SK-N-SH treated with all-trans-retinoic acid at 6 μM for 48 hours (cell line): Measurements from ENCODE around the gene CSH1.
A peak's percentile ranks its signal among the peaks of the same experiment; 100 is the strongest.
"Not testable (repeated sequence)": the region's sequence is repeated elsewhere in the genome, so short reads cannot be mapped to it uniquely, and the experiment has no call there.

ENCODE experiments used
- ATAC-seq: fragments of 200-7000 bp; cut with Tn5 transposase; 3 replicates; pipeline ENCODE4 v1.9.1; 2020; ENCODE audit warnings: mild to moderate bottlenecking, moderate library complexity
- ARNTL ChIP-seq: fragments of 450-650 bp; formaldehyde crosslinking; IDR thresholded peaks from 2 replicates; pipeline ENCODE4 v1.5.0; 2020; ENCODE audit warnings: low read depth, mild to moderate bottlenecking, moderate library complexity, borderline replicate concordance
- BACH2 ChIP-seq: fragments of 250-450 bp; sonication (Bioruptor Pico); IDR thresholded peaks from 2 replicates; pipeline ENCODE4 v1.9.0; 2021; ENCODE audit warnings: mild to moderate bottlenecking, borderline replicate concordance
- CSDC2 ChIP-seq: fragments of 250-450 bp; sonication (Bioruptor Pico); IDR thresholded peaks from 2 replicates; pipeline ENCODE4 v1.5.0; 2020; ENCODE audit warnings: mild to moderate bottlenecking, moderate library complexity
- OSR1 ChIP-seq: fragments of 250-450 bp; sonication (Bioruptor Pico); IDR thresholded peaks from 2 replicates; pipeline ENCODE4 v1.8.0; 2022; ENCODE audit warnings: moderate library complexity, mild to moderate bottlenecking, inconsistent platforms
- PPARA ChIP-seq: fragments of 250-450 bp; sonication (Bioruptor Pico); IDR thresholded peaks from 2 replicates; pipeline ENCODE4 v1.5.0; 2020; ENCODE audit warnings: mild to moderate bottlenecking, borderline replicate concordance
- RARB ChIP-seq: fragments of 250-450 bp; sonication (Bioruptor Pico); IDR thresholded peaks from 2 replicates; pipeline ENCODE4 v1.8.0; 2021; ENCODE audit warnings: mild to moderate bottlenecking, moderate library complexity
- TOX ChIP-seq: fragments of 250-450 bp; sonication (Bioruptor Pico); IDR thresholded peaks from 2 replicates; pipeline ENCODE4 v1.8.0; 2021; ENCODE audit warnings: mild to moderate bottlenecking, moderate library complexity, borderline replicate concordance
- ZFP3 ChIP-seq: fragments of 250-450 bp; sonication (Bioruptor Pico); IDR thresholded peaks from 2 replicates; pipeline ENCODE4 v1.5.0; 2020; ENCODE audit warnings: mild to moderate bottlenecking, moderate library complexity
- ZNF565 ChIP-seq: fragments of 450-650 bp; formaldehyde crosslinking; conservative IDR thresholded peaks from 2 replicates; pipeline ENCODE4 v1.5.0; 2020; ENCODE audit warnings: low read depth, mild to moderate bottlenecking, moderate library complexity
- ZNF70 ChIP-seq: fragments of 450-650 bp; formaldehyde crosslinking; IDR thresholded peaks from 2 replicates; pipeline ENCODE4 v1.5.0; 2020; ENCODE audit warnings: mild to moderate bottlenecking, moderate library complexity
- ZNF8 ChIP-seq: fragments of 450-650 bp; formaldehyde crosslinking; IDR thresholded peaks from 2 replicates; pipeline ENCODE4 v1.5.0; 2020; ENCODE audit warnings: mild to moderate bottlenecking, moderate library complexity
- TF ChIP-seq, protein P1 (sequence below): fragments of 250-450 bp; sonication (Bioruptor Pico); IDR thresholded peaks from 2 replicates; pipeline ENCODE4 v1.8.0; 2020; ENCODE audit warnings: mild to moderate bottlenecking, moderate library complexity, borderline replicate concordance
- TF ChIP-seq, protein P2 (sequence below): fragments of 250-450 bp; sonication (Bioruptor Pico); IDR thresholded peaks from 2 replicates; pipeline ENCODE4 v1.5.1; 2020; ENCODE audit warnings: low read depth, mild to moderate bottlenecking, moderate library complexity

Gene CSH1

DNA sequence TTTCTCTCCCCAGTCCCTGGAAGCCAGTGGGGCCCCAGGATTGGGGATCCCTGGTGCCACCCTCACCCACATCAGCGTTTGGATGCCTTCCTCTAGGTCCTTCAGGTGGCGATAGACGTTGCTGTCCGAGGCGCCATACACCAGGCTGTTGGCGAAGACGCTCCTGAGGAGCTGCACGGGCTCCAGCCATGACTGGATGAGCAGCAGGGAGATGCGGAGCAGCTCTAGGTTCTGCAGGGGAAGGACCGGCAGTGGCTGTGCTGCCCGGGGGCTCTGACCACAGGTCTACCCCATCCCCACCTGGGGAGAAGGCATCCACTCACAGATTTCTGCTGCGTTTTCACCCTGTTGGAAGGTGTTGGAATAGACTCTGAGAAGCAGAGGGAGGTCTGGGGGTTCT, 15.7 kb downstream of the CSH1 start:
- TF ChIP-seq CSDC2 (CRISPR knock-in tag) (no peak), ZNF8 (CRISPR knock-in tag) (no peak), TOX (CRISPR knock-in tag) (no peak), OSR1 (CRISPR knock-in tag) (no peak), PPARA (CRISPR knock-in tag) (no peak), ZNF70 (CRISPR knock-in tag) (no peak), ARNTL (no peak), ZNF565 (CRISPR knock-in tag) (no peak), RARB (CRISPR knock-in tag) (no peak), BACH2 (no peak), ZFP3 (CRISPR knock-in tag) (no peak)
- TF ChIP-seq, protein P1, sequence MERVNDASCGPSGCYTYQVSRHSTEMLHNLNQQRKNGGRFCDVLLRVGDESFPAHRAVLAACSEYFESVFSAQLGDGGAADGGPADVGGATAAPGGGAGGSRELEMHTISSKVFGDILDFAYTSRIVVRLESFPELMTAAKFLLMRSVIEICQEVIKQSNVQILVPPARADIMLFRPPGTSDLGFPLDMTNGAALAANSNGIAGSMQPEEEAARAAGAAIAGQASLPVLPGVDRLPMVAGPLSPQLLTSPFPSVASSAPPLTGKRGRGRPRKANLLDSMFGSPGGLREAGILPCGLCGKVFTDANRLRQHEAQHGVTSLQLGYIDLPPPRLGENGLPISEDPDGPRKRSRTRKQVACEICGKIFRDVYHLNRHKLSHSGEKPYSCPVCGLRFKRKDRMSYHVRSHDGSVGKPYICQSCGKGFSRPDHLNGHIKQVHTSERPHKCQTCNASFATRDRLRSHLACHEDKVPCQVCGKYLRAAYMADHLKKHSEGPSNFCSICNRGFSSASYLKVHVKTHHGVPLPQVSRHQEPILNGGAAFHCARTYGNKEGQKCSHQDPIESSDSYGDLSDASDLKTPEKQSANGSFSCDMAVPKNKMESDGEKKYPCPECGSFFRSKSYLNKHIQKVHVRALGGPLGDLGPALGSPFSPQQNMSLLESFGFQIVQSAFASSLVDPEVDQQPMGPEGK (CRISPR knock-in tag) = no peak
- ATAC-seq = no peak

DNA sequence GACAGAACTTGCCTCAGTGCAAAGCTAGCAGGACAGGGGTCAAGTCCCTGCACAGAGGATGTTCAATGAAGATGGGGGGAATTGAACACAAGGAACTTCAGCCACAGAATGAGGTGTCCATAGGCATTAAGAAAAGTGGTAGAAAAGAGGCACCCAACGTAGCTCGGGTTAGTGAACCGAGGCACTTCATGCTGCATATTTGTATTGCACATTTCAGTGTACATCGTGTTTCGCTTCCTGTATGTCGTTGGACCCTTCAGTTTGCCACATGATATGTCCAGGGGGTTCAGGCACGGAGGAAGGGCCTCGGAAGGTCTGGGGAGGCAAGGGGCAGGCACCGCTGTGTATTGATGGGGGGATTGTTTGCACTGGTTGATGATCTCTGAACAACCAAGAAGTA, 18.0 kb downstream of the CSH1 start:
- ATAC-seq = not testable (repeated sequence)

- not testable (repeated sequence) for ATAC-seq
Measured at GRCh38 chr17:63874693-63875092, 21.7 kb downstream of the CSH1 start.

GRCh38 chr17:63874061-63874626, 22.2 kb downstream of the CSH1 start:
- not testable (repeated sequence) for ATAC-seq

DNA sequence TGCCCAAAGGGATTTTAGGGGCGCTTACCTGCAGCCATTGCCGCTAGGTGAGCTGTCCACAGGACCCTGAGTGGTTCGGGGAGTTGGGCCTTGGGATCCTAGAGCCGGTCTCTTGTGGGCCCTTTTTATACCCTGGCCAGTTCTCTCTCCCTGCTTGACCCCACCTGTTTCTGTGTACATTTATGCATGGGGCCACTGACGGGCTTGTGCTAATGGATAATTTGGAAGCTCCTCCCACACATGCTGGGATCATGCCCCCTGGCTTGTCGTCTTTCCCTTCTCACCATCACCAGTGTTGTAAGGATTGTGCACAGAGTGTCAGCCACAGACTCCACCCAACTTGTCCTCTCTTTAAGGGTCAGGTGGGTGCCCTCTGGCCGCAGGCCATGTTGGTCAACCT, 22.8 kb downstream of the CSH1 start, which contains the start of gene CSH2:
CSH2 (minus strand) TSS at position 101 of the 400 bp plus-strand sequence; CDS start at position 38, 63 bp downstream.
- not testable (repeated sequence) for ATAC-seq

GRCh38 chr17:63871646-63872365, 24.6 kb downstream of the CSH1 start:
- ATAC-seq = not testable (repeated sequence)

DNA sequence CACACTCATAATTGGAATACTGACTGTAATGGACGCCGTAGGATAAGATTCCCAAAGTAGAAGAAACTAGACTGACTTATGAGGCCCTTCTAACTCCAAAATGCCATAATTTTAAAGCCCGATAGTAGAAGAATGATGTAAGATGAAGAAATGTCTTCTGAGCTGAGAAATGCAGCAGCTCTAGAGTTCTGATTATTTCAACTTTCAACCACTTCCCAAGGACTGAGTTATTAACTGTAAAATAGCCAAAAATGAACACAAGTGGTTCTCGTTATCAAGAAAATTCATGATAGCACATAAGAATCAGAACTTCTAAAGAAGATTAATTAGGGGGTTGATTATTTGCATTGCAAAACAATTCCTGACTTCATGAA, 26.1 kb downstream of the CSH1 start:
- ATAC-seq = not testable (repeated sequence)

DNA sequence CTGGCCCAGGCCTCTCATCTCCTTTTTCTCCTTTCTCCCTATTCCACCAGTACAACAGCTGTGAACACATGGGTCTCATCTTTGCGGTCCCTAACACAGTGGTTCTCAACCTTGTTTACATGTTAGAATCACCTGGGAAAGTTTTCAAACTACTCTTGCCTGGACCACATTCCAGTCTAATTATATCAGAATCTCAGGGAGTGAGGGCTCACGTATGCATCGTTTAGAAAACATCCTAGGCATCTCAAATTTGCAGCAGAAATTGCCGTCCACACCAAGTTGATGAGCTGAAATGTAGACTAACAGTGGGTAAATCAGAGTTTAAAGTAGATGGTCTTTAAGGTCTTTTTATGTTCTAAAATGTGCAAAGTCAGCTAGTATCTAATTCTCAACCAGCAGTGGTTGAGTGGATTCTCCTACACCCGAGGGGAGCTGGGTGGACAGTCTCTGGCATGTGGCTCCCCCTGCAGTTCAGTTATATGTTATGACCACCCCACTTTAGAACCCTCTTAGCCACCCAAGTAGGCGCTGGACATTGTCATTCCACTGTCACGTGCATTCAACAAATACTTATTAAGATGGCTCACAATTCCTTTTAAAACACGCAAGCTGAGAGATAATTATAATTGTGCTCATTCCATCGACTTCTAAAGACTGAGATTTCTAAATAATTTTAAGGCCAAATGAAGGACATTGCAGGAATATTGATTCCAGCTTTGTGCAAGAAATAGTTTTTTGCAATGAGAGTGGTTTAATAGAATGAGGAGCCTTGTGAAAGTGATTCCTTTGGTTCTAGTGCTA, 26.7 kb downstream of the CSH1 start:
- peak; percentile 11; the same call in 1 of the 3 replicates for ATAC-seq

- peak; percentile 85 for ATAC-seq
Measured at GRCh38 chr17:63866625-63867024, 29.7 kb downstream of the CSH1 start.

GRCh38 chr17:63859257-63859656, 37.1 kb downstream of the CSH1 start:
- TF ChIP-seq, protein P2, sequence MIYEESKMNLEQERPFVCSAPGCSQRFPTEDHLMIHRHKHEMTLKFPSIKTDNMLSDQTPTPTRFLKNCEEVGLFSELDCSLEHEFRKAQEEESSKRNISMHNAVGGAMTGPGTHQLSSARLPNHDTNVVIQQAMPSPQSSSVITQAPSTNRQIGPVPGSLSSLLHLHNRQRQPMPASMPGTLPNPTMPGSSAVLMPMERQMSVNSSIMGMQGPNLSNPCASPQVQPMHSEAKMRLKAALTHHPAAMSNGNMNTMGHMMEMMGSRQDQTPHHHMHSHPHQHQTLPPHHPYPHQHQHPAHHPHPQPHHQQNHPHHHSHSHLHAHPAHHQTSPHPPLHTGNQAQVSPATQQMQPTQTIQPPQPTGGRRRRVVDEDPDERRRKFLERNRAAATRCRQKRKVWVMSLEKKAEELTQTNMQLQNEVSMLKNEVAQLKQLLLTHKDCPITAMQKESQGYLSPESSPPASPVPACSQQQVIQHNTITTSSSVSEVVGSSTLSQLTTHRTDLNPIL = no peak
- no peak for TF ChIP-seq PPARA (CRISPR knock-in tag)
- no peak for ATAC-seq

DNA sequence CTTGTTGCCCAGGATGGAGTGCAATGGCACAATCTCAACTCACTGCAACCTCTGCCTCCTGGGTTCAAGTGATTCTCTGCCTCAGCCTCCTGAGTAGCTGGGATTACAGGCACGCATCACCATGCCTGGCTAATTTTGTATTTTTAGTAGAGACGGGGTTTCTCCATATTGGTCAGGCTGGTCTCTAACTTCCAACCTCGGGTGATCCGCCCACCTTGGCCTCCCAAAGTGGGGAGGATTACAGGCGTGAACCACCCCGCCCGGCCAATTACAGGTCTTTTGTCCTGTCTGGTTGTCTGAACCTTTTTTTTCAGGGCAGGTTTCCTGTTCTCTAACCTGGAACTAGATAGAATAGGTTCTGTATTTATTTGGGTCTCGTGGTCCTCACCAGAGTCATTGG, 39.9 kb downstream of the CSH1 start:
- not testable (repeated sequence) for ATAC-seq
